ACHN (cell line): ENCODE measurements around the gene KRTAP1-3.
"Not testable (repeated sequence)": the region's sequence is repeated elsewhere in the genome, so short reads cannot be mapped to it uniquely, and the experiment has no call there.

ENCODE experiments used
- DNase-seq: peaks from one replicate; pipeline ENCODE4 v3.0.0-alpha.2; 2015
- in situ Hi-C: cut with HindIII; loops from 2 replicates; pipeline ENCODE4 v1.10.0; 2017; ENCODE audit warnings: low sequenced_read_pairs, low pct_ligation_motif_present, low pct_unique_long_range_greater_than_20kb

Gene KRTAP1-3

DNA sequence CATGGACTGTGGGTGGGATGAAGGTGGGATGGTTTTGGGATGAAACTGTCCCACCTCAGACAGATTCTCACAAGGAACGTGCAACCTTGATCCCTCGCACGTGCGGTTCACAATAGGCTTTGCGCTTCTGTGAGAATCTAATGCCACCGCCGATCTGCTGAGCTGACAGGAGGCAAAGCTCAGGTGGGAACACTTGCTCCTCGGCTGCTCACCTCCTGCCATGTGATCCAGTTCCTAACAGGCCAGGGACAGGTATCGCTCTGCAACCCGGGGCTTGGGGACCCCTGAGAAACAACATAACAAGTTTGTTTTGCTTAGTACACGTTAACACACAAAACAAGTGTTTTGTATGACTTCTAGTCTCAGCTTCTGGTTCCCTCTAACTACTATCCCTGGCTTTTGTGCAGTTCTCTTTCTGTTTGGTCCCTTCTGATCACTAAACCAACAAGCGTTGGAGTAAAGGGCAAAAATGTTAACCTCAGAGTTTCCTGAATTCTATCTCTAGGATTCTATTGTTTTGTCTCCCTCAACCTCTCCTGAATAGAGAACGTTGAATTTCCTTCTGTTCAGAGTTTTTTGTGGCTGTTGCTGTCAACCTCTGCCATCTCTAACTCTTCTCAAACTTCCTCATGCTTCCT lies 18.0 kb downstream of the KRTAP1-3 start:
- no peak for DNase-seq
- in situ Hi-C loops, result no loop called here

DNA sequence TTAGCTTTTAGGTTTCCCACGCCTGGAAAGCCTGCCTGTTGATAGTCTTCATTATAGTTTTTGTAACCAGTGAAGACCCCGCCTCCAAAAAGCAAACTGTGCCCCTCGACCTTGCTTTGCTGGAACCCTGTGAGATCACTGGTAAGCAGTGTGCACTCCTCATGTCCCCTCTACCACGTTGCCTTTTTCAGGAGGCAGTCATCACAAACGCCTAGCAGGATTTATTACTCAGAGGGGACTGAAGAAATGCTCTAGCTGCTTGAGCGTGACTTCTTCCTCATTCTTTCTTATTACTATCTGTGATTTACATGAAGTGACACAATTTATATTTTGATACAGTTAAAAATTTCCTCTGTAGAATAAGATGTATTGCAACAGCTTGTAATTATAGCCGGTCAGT lies 19.2 kb downstream of the KRTAP1-3 start:
- DNase-seq, result no peak
- in situ Hi-C loops, result no loop called here

DNA sequence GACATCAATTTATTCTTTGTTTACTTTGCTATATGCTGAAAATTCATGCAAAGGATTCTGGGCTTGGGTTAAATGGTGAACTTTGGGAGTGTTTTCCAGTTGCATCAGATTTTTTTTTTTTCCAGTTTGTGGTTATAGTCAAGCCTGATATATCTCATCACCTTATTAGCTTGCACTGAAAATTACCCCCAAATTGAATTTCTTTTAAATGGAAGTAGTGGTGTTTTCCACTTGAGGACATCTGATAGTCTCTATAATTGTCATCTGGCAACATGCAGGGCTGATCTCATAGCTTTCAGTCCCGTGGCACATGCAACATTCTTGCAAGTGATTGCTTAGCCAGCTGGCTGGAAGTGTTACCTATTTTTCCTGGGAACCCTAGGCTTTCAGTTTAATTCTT lies 21.1 kb downstream of the KRTAP1-3 start:
- no peak for DNase-seq
- in situ Hi-C loops, result no loop called here

DNA sequence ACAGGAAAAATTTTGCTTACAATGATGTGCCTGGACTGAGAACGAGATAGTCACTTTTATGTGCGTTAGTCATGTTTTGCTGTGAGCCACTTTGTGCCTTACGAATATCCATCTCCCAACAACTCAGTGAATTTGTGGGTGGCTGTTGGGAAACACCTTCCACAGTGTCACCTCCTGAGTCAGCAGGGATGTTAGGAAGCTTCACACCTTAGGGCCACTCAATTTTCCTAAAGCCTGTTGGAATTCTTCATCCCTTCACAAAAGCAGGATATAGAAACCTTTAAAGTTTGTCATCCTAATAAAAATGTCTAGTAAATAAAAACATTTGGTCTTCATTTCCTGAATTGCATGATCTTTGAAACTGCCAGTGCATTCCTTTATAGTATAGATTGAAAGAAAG lies 21.5 kb downstream of the KRTAP1-3 start:
- in situ Hi-C loops, result no loop called here
- DNase-seq, result no peak

DNA sequence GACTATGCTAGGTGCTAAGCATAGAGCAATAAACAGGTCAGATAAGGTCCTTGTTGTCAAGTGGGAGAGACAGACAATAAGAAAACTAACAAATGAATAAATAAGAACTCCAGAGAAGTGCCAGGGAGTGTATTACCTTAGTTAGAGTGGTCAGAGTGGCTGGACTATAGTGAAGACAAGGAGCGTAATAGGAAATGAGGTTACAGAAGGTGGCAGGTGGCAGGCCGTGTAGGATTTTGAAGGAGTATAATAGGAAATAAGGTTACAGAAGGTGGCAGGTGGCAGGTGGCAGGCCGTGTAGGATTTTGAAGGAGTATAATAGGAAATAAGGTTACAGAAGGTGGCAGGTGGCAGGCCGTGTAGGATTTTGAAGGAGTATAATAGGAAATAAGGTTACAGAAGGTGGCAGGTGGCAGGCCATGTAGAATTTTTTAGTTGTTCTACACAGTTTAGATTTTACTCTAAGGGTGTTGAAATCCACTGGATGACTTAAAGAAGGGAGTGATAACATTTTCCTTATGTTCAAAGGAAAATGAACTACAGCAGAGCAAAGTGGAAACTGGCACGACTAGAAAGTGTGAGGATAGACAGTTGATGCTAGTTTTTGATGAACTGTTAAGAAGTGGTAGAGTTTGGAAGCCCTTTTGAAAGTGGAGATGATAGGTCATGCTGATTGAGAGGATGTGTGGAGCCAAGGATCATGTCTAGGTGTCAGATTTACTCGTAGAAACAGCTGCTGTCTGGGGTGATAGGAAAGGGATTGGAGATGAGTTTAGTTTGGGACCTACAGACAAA lies 22.2 kb downstream of the KRTAP1-3 start:
- no peak for DNase-seq
- in situ Hi-C loops, result no loop called here

DNA sequence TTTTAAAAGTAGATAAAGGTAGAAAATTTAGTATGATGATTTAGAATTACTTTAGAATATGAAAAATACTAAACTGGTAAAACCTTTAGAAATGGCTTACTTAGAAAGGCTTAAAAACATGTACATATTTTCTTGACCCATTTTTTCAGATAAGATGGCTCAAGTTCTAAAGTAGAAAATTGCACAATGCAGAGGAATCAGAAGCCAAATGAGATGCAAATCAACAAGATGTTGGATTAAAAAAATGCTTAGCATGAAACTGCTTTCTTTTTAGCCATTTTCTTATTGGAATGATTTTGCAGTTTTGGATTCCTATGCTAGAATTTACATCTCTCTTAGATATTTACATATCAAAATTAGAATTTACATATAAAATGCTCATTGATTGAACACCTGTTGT lies 24.2 kb downstream of the KRTAP1-3 start:
- in situ Hi-C loops, result no loop called here
- DNase-seq, result no peak

DNA sequence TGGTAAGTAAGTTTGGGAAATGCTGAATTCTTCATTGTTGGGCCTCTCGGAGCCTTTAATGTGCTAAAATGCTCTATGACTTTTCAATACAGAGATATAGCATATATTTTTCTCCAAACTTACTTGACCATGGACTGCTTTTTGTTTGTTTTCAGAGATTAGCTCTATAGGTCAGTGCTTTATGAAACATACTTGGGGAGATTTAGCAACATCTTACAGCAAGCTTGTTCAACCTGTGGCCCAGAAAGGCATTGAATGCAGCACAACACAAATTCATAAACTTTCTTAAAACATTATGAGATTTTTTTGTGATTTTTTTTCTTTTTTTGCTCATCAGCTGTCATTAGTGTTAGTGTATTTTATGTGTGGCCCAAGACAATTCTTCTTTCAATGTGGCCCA lies 24.7 kb downstream of the KRTAP1-3 start:
- in situ Hi-C loops, result no loop called here
- no peak for DNase-seq

DNA sequence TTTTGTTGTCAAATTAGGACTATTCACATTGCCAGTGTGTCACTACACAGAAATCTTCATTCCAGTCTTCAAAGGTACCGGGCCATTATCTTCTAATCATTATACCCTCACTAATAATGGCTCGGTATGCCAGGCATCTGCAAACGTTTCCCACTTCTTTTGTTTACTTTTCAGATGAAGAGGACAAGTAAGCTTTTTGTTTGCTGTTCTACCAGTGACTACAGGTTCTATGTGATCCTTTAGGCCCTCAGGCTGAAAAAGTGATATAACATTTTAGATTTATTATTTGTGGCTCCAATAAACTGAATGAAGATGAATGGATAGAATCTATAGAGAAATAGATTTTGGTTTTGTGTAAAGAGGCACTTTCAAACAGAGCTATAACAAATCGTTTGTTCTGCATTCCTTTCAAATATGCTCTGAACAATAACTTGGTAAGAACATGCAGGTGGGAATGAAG lies 25.3 kb downstream of the KRTAP1-3 start:
- in situ Hi-C loops, result no loop called here
- no peak for DNase-seq

DNA sequence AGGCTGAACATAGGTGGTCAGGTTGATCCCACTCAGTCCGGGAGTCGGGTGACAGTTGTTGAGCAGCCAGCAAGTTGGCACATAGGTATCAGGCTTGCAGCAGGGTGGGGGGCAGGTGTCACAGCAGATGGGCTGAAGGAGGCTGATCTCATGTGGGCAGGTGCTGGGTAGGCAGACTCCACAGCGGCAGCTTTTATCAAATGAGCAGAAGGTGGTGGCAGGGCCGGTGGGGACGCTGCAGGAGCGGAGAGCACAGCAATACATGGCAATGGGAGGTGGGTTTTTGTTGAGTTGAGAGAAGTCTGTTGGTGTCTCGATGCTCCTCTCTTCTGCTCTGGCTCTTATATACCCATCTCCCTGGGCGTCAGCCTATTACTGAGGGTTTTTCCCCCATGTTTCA lies 25.9 kb downstream of the KRTAP1-3 start, which contains the start of gene KRTAP3-1:
Gene KRTAP3-1 (minus strand): TSS at position 318 of the 400 bp plus-strand sequence. CDS start 54 bp downstream, at position 264.
- in situ Hi-C loops, result no loop called here
- no peak for DNase-seq

DNA sequence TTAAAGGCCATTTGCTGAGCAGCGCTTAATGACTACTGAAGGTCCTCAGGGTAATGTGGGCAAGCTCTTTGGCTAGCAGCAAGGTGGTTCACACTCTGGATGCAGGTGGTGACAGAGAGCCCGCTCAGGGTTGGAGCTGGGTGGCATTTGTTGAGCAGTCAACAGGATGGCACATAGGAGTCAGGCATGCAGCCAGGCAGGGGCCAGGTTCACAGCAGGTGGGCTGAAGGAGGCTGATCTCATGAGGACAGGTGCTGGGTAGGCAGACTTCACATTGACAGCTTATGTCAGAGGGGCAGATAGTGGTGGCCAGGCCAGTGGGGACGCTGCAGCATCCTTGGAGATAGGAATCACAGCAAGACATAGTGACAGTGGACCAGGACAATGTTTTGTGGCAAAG lies 30.3 kb downstream of the KRTAP1-3 start:
- in situ Hi-C loops, result no loop called here
- no peak for DNase-seq

DNA sequence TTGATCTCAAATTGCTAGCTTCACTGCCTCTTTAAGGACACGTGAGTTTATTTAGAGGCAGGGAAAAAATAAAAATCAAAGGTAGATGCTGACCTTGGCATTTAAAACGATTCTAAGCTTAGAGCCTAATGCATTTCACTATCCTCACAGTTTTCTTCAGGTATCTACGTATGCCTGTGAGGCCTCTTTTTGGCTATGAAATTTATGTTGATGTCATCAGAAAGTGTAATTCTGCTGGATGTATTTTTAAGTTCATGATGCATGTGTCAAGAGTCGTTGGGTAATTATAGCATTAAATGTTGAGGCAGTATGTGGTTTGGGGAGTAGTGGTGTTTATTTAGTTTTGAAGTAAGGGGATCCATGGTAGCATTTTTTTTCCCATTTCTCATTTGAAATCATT lies 30.7 kb downstream of the KRTAP1-3 start:
- DNase-seq, result no peak
- in situ Hi-C loops, result no loop called here

DNA sequence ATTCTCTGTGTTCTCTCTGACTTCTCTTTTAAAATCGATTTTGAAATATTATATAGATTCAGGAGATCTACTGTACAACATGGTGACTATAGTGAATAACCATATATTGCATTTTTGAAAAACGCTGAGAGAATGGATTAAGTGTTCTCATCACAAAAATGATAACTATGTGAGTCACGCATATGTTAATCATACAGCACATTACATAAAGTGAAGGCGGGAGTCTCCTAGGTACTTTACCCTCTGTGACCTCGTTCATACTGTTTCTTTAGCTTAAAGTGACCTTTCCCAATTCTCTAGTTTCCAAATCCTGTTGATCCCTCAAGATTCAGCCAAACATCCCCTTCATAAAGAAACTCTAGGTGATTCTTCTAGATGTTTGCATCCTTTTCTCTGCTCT lies 31.9 kb downstream of the KRTAP1-3 start:
- in situ Hi-C loops, result no loop called here
- no peak for DNase-seq

DNA sequence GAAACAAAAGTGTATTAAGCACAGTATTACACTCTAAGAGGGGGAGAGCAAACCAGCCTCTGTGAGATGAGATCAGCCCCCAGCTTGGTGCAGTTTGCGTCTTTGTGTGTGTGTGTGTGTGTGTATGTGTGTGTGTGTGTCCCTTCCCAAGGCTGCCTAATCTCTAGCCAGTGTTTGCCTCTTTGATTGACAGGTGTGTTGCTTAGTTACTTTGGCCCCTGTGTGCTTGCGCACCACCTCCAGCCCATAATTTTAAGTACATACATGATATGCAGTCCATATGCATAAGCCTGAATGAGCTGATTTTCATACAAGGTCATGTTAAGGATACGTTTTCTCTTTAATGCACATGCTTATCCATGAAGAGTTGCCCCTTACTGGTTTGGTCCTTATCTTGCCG lies 32.9 kb downstream of the KRTAP1-3 start:
- in situ Hi-C loops, result no loop called here

DNA sequence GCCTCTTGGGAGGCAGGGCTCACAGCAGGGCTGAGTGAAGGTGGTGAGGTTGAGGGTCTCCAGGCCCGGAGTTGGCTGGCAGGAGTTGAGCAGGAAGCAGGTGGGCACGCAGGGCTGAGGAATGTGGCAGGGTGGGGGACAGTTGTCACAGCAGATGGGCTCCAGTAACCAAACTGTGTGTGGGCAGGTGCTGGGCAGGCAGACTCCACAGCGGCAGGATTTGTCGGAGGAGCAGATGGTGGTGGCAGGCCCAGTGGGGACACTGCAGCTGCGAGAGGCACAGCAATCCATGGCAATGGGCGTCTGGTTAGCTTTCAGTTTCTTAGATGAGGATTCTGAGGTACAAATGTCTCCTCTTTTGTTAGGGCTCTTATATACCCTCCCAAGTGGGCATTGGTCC lies 35.1 kb downstream of the KRTAP1-3 start, which contains the start of gene KRTAP3-2:
Gene KRTAP3-2 (minus strand): TSS at position 344 of the 400 bp plus-strand sequence. CDS start 53 bp downstream, at position 291.
- in situ Hi-C loops, result not testable (repeated sequence)

More for the DNA sequence above, 32.9 kb downstream of the KRTAP1-3 start:
- DNase-seq, result no peak

DNA sequence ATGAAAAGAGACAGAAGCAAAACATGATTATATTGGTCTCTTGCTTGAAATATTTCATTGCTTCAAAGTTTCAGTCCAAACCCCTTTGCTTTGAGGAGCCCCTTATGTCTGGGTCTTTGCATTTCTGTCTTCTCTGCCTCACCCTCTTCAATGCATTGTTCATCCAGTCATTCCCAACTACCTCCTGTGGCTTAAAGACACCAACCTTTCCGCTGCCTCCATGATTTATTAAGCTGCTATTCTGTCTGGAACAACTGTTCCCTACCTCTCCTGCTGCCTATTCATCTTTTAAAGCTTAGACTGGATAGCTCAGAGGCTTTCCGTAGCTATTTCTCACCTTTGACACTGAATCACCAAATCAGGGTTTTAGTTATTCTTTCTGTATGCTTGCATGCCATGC lies 37.3 kb downstream of the KRTAP1-3 start:
- in situ Hi-C loops, result no loop called here
- no peak for DNase-seq

More for the DNA sequence above, 35.1 kb downstream of the KRTAP1-3 start, which contains the start of gene KRTAP3-2:
- not testable (repeated sequence) for DNase-seq

DNA sequence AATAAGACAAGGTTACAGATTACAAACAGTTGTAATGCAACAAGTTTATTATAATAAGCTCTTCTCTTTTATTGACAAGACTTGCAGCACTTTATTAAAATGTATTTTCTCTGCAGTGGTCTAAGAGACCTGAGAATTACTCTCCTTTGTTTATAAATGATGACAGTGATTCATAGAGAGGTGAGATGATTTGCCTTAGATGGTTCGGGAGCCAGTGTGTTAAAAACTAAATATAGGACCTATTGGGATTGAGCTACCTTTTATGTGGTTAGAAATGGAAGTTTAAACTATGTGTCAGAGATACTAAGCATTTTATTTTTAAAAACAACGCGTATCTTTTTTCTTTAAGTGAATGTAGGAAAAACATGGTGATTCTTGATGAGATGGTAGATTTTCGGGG lies 37.8 kb downstream of the KRTAP1-3 start:
- DNase-seq, result no peak
- in situ Hi-C loops, result no loop called here

DNA sequence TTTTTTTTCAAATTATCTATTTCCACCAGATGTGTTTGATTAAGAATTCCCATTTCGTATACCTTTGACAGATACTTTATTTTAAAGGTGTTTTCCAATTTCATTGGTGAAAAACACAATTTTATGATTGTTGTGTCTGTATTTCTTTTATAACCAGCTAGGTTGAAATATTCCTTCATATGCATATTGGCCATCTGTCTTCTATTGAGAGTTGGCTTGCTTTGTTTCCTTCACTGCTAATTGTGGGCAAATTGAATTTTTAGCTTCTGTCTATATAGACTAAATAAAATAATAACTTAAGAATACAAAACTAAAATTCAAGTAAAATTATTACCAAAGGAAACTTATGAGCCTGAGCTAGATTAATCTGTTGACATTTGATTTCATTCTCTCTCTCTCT lies 39.6 kb downstream of the KRTAP1-3 start:
- in situ Hi-C loops, result no loop called here

DNA sequence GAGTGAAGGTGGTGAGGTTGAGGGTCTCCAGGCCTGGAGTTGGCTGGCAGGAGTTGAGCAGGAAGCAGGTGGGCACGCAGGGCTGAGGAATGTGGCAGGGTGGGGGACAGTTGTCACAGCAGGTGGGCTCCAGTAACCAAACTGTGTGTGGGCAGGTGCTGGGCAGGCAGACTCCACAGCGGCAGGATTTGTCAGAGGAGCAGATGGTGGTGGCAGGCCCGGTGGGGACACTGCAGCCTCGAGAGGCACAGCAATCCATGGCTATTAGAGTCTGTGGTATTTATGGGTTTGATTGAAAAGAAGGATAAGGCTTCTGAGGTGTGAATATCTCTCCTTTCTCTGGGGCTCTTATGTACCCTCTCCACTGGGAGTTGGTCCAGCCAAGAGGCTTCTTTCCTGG lies 40.8 kb downstream of the KRTAP1-3 start, which contains the start of gene KRTAP3-3:
Gene KRTAP3-3 (minus strand): TSS at position 326 of the 400 bp plus-strand sequence. CDS start 67 bp downstream, at position 259.
- in situ Hi-C loops, result no loop called here
- no peak for DNase-seq

More for the DNA sequence above, 39.6 kb downstream of the KRTAP1-3 start:
- no peak for DNase-seq

DNA sequence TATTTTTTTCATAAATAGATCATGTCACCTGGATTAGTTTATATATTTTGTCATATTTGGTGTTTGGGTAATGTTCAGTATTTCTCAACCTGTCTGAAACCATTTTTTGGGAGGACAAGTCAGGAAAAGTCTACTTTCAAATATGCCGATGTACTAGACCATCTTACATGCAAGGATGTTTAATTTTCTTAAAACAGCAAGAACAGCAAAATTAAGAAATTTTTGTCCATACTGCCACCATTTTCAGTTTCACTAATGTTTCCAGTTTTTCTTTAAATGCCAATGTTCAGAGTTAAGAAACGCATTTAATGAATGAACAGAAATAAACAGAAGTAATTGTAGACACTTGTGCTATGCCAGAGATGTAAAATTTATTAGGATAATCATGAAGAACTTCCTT lies 41.6 kb downstream of the KRTAP1-3 start:
- in situ Hi-C loops, result no loop called here
- no peak for DNase-seq

DNA sequence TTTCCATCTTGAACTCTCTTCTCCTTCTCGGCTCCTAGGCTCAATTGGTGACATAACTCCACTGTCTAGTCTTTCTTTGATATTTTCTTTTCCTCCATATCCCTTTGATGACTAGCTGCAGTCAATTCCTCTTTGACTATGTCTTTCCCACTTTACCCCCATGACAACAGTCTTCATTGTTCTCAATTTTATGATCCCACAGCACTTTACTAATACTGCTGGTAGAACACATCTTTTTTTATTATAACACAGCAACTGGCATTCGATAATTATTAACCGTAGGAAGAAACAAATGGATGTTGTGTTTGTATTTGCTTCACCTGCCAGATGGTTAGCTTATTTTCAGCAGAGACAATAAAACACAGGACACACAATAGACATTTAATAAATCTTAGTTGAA lies 42.0 kb downstream of the KRTAP1-3 start:
- in situ Hi-C loops, result no loop called here
- DNase-seq, result no peak
